Activated CD4-positive, alpha-beta T cell treated with anti-CD3 and anti-CD28 coated beads, Interleukin-2, amount 50 U/mL, for 16 hours (primary cell): ENCODE data around the gene ATP13A1.

Experiments used
- DNase-seq: peaks from one replicate; pipeline ENCODE4 v3.0.0-alpha.2; 2020

The ATP13A1 gene

GRCh38 chr19:19662344-19662743 lies 1.1 kb downstream of the ATP13A1 start:
- DNase-seq = no peak

GRCh38 chr19:19661675-19662251 lies 1.7 kb downstream of the ATP13A1 start:
- peak; percentile 88 for DNase-seq

GRCh38 chr19:19661141-19661674 lies 2.3 kb downstream of the ATP13A1 start:
- DNase-seq = no peak

GRCh38 chr19:19659646-19660245 lies 3.7 kb downstream of the ATP13A1 start:
- no peak for DNase-seq

GRCh38 chr19:19657397-19657783 lies 6.1 kb downstream of the ATP13A1 start:
- DNase-seq = no peak

- no peak for DNase-seq
Observed at GRCh38 chr19:19656451-19657396, 6.8 kb downstream of the ATP13A1 start.

GRCh38 chr19:19655641-19656343 lies 7.7 kb downstream of the ATP13A1 start:
- no peak for DNase-seq

GRCh38 chr19:19655051-19655594 lies 8.4 kb downstream of the ATP13A1 start:
- no peak for DNase-seq

GRCh38 chr19:19654441-19654840 lies 9.0 kb downstream of the ATP13A1 start:
- DNase-seq = no peak

- DNase-seq = no peak
Observed at GRCh38 chr19:19653597-19654147, 9.8 kb downstream of the ATP13A1 start.

GRCh38 chr19:19652482-19653295 lies 10.8 kb downstream of the ATP13A1 start:
- no peak for DNase-seq

GRCh38 chr19:19651076-19651475 lies 12.4 kb downstream of the ATP13A1 start:
- DNase-seq = no peak

- DNase-seq = no peak
Observed at GRCh38 chr19:19650331-19650730, 13.1 kb downstream of the ATP13A1 start.

- DNase-seq = no peak
Observed at GRCh38 chr19:19649580-19649995, 13.9 kb downstream of the ATP13A1 start.

- DNase-seq = no peak
Observed at GRCh38 chr19:19649155-19649554, 14.3 kb downstream of the ATP13A1 start.

GRCh38 chr19:19647037-19647835 lies 16.2 kb downstream of the ATP13A1 start:
- DNase-seq = no peak

GRCh38 chr19:19645233-19645870 lies 18.1 kb downstream of the ATP13A1 start:
- no peak for DNase-seq

GRCh38 chr19:19644054-19644388 lies 19.5 kb downstream of the ATP13A1 start:
- DNase-seq = no peak

- DNase-seq = peak; percentile 88
Observed at GRCh38 chr19:19643158-19644053, 20.1 kb downstream of the ATP13A1 start, which contains the start of gene GMIP. TSS of gene GMIP (minus strand) at chr19:19643657. CDS start at chr19:19643529, 128 bp downstream.
